NB4 (cell line): ENCODE data around the gene CCDC73.

Source experiments
- POLR2A ChIP-seq: IDR thresholded peaks from 2 replicates; pipeline ENCODE4 v1.6.1; 2011; ENCODE audit warnings: mild to moderate bottlenecking; ENCODE audit not compliant: insufficient read length; ENCODE audit errors: extremely low read depth
- TF ChIP-seq, protein P1 (sequence below): IDR thresholded peaks from one replicate; pipeline ENCODE4 v1.5.1; 2012; ENCODE audit warnings: low read depth, low read length
- TF ChIP-seq, protein P2 (sequence below): IDR thresholded peaks from 2 replicates; pipeline ENCODE4 v1.6.1; 2011; ENCODE audit warnings: low read depth, low read length

DNA sequence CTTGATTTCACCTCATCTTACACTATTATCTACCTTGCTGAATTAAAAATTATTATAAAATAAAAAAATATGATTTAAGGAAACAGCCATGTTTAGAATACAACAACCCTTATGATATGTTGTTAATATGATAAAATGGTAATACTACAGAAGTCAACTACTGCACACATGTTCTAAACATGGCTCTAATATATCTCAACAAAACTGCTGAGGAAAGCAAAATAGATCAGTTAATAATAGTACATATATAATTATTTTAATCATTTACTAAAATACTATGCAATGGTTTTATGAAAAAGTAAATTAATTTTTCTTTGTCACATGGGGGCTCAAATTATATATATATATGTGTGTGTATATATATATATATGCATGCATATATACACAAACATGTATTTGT, 153.1 kb downstream of the CCDC73 start:
- TF ChIP-seq POLR2A, result no peak
- TF ChIP-seq, protein P1, sequence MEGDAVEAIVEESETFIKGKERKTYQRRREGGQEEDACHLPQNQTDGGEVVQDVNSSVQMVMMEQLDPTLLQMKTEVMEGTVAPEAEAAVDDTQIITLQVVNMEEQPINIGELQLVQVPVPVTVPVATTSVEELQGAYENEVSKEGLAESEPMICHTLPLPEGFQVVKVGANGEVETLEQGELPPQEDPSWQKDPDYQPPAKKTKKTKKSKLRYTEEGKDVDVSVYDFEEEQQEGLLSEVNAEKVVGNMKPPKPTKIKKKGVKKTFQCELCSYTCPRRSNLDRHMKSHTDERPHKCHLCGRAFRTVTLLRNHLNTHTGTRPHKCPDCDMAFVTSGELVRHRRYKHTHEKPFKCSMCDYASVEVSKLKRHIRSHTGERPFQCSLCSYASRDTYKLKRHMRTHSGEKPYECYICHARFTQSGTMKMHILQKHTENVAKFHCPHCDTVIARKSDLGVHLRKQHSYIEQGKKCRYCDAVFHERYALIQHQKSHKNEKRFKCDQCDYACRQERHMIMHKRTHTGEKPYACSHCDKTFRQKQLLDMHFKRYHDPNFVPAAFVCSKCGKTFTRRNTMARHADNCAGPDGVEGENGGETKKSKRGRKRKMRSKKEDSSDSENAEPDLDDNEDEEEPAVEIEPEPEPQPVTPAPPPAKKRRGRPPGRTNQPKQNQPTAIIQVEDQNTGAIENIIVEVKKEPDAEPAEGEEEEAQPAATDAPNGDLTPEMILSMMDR, result no peak
- TF ChIP-seq, protein P2, sequence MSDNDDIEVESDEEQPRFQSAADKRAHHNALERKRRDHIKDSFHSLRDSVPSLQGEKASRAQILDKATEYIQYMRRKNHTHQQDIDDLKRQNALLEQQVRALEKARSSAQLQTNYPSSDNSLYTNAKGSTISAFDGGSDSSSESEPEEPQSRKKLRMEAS, result no peak
